Esophagus muscularis mucosa (tissue), 4 donors: ENCODE measurements around the gene BNC2. TPM values are rescaled to one million over a fixed set of nuclear protein-coding genes. Genes with fewer than 3 reads are reported as not detected.
A peak's percentile ranks its signal among the peaks of the same experiment; 100 is the strongest.

Experiments used
- DNase-seq: peaks from one replicate; pipeline ENCODE4 v3.0.0-alpha.2; 2017; ENCODE audit errors: extremely low spot score
- H3K27ac ChIP-seq, 4 donors: fragments of 200-600 bp; sonication (generic); replicated peaks in 1 of 4; 1 replicate in 3 of 4; 2 replicates in 1 of 4; pipeline ENCODE4 v1.5.1; 2016 to 2019; ENCODE audit warnings: mild to moderate bottlenecking in 1 of 4
- H3K27me3 ChIP-seq, 4 donors: fragments of 200-600 bp; sonication (generic); one replicate each; pipeline versions ENCODE4 v1.5.1 to v1.6.0; 2016 to 2019
- H3K36me3 ChIP-seq, 4 donors: fragments of 200-600 bp; sonication (generic); one replicate each; pipeline ENCODE4 v1.5.1; 2016 to 2019
- H3K4me1 ChIP-seq, 4 donors: fragments of 200-600 bp; sonication (generic); one replicate each; pipeline ENCODE4 v1.5.1; 2016 to 2019
- H3K4me3 ChIP-seq, 4 donors: fragments of 200-600 bp; sonication (generic); 1 replicate in 2 of 4; 2 replicates in 2 of 4; pipeline ENCODE4 v1.5.1; 2016 to 2019; ENCODE audit warnings: mild to moderate bottlenecking in 4 of 4, moderate library complexity in 1 of 4
- H3K9me3 ChIP-seq, 4 donors: fragments of 200-600 bp; sonication (generic); 1 replicate in 3 of 4; 2 replicates in 1 of 4; pipeline ENCODE4 v1.5.1; 2016 to 2019
- EP300 ChIP-seq: sonication (generic); formaldehyde crosslinking; IDR thresholded peaks from one replicate; pipeline ENCODE4 v1.6.1; 2017; ENCODE audit warnings: antibody characterized with exemption
- POLR2A ChIP-seq: fragments of 450-650 bp; IDR thresholded peaks from one replicate; pipeline ENCODE4 v1.6.1; 2017; ENCODE audit warnings: antibody characterized with exemption, moderate library complexity, mild to moderate bottlenecking, low read depth
- POLR2AphosphoS5 ChIP-seq, 2 donors: sonication (generic); formaldehyde crosslinking; IDR thresholded peaks; one replicate each; pipeline ENCODE4 v1.6.1; 2017; ENCODE audit warnings: antibody characterized with exemption in 2 of 2
- WGBS: methylation state at CpG from one replicate; pipeline ENCODE4 v1.1.5; 2018; 5-methylcytosine and 5-hydroxymethylcytosine counted together
- intact Hi-C: fragments of 100-400 bp; cut with DNase I; formaldehyde crosslinking; loops from one replicate; pipeline ENCODE4 v1.15.1; 2023
- total RNA-seq, 4 donors: library from RNA; depleted of rRNA; stranded (reverse); fragments of >200 nt; gene quantifications; one replicate each; pipeline versions ENCODE4 v1.1.0 to v1.2.1, GENCODE V29; 2016
- TF ChIP-seq, protein P1 (sequence below), 3 experiments: fragments of 200-600 bp in 2 of 3; fragments of 450-650 bp in 1 of 3; sonication (generic) in 2 of 3; IDR thresholded peaks; one replicate each; pipeline ENCODE4 v1.5.1; 2017 to 2019; ENCODE audit warnings: antibody characterized with exemption in 3 of 3, mild to moderate bottlenecking in 2 of 3, moderate library complexity in 1 of 3

Gene BNC2
- total RNA-seq, 4 donors from 2014 or later, result 95.3 to 138 (median 123) TPM

DNA sequence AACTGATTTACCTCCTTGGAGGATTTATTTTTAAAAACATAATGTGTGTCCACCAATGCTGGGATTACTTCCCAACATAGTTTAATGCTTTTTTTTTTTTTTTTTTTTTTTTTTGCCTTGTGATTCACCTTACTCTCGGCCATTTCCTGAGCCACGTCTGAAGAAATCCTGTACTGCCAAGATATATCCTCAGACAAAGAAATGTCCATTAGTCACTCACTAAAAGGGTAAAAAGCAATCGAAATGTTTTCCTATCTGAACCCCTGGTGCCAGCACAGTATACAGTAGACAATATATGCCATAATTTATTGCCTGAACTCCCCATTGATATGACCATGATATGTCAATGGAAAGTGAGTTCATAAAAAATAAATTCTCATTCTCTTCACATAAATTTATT is 344.1 kb downstream of the BNC2 start:
- H3K36me3 ChIP-seq, result no peaks in the 10 kb centered on the region
- 55% methylated on average over 3 of the region's 3 CpGs for WGBS
- TF ChIP-seq, protein P1, sequence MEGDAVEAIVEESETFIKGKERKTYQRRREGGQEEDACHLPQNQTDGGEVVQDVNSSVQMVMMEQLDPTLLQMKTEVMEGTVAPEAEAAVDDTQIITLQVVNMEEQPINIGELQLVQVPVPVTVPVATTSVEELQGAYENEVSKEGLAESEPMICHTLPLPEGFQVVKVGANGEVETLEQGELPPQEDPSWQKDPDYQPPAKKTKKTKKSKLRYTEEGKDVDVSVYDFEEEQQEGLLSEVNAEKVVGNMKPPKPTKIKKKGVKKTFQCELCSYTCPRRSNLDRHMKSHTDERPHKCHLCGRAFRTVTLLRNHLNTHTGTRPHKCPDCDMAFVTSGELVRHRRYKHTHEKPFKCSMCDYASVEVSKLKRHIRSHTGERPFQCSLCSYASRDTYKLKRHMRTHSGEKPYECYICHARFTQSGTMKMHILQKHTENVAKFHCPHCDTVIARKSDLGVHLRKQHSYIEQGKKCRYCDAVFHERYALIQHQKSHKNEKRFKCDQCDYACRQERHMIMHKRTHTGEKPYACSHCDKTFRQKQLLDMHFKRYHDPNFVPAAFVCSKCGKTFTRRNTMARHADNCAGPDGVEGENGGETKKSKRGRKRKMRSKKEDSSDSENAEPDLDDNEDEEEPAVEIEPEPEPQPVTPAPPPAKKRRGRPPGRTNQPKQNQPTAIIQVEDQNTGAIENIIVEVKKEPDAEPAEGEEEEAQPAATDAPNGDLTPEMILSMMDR (IDR thresholded peaks at IDR 0.05), result no peak
- TF ChIP-seq POLR2A (no peak), POLR2AphosphoS5 (IDR thresholded peaks at IDR 0.05) (no peak), EP300 (no peak)
- intact Hi-C loops, result no loop called here
- H3K4me3 ChIP-seq, result no peak overlapping the region
- no peaks in the 10 kb centered on the region for H3K9me3 ChIP-seq
- no peak overlapping the region for H3K27ac ChIP-seq
- peaks cover 15 to 47% (median 38%) of the 10 kb centered on the region in 4 donors for H3K4me1 ChIP-seq
- H3K27me3 ChIP-seq, result no peaks in the 10 kb centered on the region
- DNase-seq, result no peak

DNA sequence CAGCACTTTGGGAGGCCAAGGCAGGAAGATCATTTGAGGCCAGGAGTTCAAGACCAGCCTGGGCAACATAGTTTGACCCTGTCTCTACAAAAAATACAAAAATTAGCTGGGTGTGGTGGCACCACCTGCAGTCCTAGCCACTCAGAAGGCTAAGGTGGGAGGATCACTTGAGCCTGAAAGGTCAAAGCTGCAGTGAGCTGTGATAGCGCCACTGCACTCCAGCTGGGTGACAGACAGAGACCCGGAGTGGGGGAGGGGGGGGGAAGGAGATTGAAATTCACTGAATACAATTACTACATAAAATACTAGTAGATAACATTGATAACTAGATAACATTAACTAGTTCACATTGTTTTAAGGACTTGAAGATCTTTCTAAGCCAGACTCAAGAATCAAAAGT is 345.6 kb downstream of the BNC2 start:
- Histone ChIP-seq H3K4me3 (no peak overlapping the region), H3K36me3 (no peaks in the 10 kb centered on the region), H3K9me3 (no peaks in the 10 kb centered on the region), H3K27me3 (no peaks in the 10 kb centered on the region), H3K27ac (no peak overlapping the region), H3K4me1 (peaks cover 15 to 54% (median 36%) of the 10 kb centered on the region in 4 donors)
- no peak for DNase-seq
- no peak for TF ChIP-seq POLR2AphosphoS5 (IDR thresholded peaks at IDR 0.05)
- no peak for TF ChIP-seq EP300
- 88% methylated on average over 2 of the region's 2 CpGs for WGBS
- intact Hi-C loops, result no loop called here

DNA sequence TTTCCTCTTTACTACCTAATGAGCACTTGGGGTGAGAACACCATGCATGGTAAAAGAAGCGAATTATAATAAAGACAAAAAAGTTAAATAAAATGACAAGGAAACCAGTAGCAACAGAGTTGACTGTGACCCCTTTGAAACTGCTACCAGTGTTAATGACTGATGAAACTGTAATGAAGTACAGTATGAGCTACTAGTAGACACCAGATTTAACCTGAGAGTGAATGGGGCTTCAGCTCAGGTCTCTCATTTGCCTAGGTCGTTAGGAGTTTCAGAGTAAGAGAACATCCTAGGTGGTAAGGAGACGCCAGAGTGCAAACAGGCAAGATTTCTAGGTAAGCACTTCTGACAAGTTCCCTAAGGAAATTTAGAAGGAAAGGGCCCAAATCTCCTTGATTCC is 346.4 kb downstream of the BNC2 start:
- DNase-seq, result no peak
- H3K4me3 ChIP-seq, result no peak overlapping the region
- no peak for TF ChIP-seq POLR2A
- TF ChIP-seq, protein P1 (IDR thresholded peaks at IDR 0.05), result no peak
- no peak for TF ChIP-seq EP300
- no peak for TF ChIP-seq POLR2AphosphoS5 (IDR thresholded peaks at IDR 0.05)
- 90% methylated on average over 3 of the region's 3 CpGs for WGBS
- intact Hi-C loops, result no loop called here
- H3K4me1 ChIP-seq, result peaks cover 15 to 62% (median 41%) of the 10 kb centered on the region in 4 donors
- H3K36me3 ChIP-seq, result no peaks in the 10 kb centered on the region
- H3K9me3 ChIP-seq, result no peaks in the 10 kb centered on the region
- peak overlapping the region in 1 of 4 donors; percentile 33 for H3K27ac ChIP-seq
- no peaks in the 10 kb centered on the region for H3K27me3 ChIP-seq

DNA sequence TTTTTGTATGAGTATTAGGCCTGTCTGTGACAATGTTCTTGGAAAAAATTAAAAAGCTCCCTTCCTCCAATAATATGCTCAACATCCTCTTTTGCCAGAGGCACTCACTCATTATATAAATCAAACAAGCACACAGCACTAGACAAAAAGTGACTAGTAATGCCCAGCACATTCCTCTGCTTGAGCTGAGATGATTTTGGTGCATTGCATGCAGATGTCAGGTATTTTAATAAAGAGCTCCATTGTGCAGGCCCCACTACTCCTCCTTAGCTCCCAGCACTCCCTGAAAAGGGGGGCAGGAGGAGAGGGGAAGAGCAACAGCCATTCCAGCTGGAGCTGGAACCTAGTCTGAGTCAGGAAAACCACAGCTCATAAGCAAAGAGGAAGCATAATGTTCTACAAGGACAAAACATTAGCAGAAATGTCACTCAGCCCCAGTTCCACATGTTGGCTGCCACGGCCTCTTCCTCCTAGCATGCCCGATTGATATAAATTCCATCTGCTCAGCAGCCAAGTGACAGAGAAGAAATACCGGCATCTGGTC is 348.5 kb downstream of the BNC2 start:
- WGBS, result 2% methylated on average over 3 of the region's 3 CpGs
- H3K27me3 ChIP-seq, result no peaks in the 10 kb centered on the region
- TF ChIP-seq POLR2AphosphoS5 (IDR thresholded peaks at IDR 0.05), result peak; percentile 28 to 67
- TF ChIP-seq POLR2A, result no peak
- TF ChIP-seq EP300, result no peak
- intact Hi-C loops, result no loop called here
- peaks cover 15 to 76% (median 59%) of the 10 kb centered on the region in 4 donors for H3K4me1 ChIP-seq
- H3K4me3 ChIP-seq, result peak overlapping the region in 1 of 4 donors; percentile 4
- no peaks in the 10 kb centered on the region for H3K9me3 ChIP-seq
- H3K36me3 ChIP-seq, result no peaks in the 10 kb centered on the region
- peak overlapping the region; percentile 74 to 83 (median 79) for H3K27ac ChIP-seq
- DNase-seq, result no peak

DNA sequence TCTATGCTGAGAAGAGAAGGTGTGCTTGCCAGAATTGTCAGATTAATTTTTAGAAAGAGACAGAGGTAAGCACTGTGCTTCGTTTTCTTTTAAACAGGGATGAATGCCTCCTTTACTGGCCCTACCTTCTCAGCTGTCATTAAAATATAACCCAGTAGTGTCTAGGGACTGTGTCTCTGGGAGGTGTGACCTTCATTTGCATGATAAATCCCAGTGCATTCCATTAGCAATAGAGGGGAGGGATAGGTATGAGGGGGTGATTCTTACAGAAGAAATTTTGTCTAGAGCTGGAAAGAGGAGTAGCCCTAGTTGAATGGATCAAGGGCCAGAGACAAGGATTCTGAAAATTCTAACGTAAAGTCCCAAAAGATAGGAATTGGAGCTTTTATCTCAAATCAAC is 351.5 kb downstream of the BNC2 start:
- H3K4me3 ChIP-seq, result no peak overlapping the region
- no peaks in the 10 kb centered on the region for H3K27me3 ChIP-seq
- DNase-seq, result no peak
- 78% methylated on average over 2 of the region's 2 CpGs for WGBS
- no peak for TF ChIP-seq POLR2A
- no peak for TF ChIP-seq EP300
- TF ChIP-seq POLR2AphosphoS5 (IDR thresholded peaks at IDR 0.05), result no peak
- TF ChIP-seq, protein P1 (IDR thresholded peaks at IDR 0.05), result no peak
- peak overlapping the region; percentile 14 to 71 (median 35) for H3K27ac ChIP-seq
- no peaks in the 10 kb centered on the region for H3K36me3 ChIP-seq
- no peaks in the 10 kb centered on the region for H3K9me3 ChIP-seq
- H3K4me1 ChIP-seq, result peaks cover 28 to 93% (median 83%) of the 10 kb centered on the region in 4 donors
- intact Hi-C loops, result loop anchor here (10.0 kb wide), 1 partner anchor 346 kb away; no protein-coding TSS in a partner anchor
